HG02759 (cell line): ENCODE measurements around the gene GNG7.
"Not testable (repeated sequence)": the region's sequence is repeated elsewhere in the genome, so short reads cannot be mapped to it uniquely, and the experiment has no call there.

Experiments used
- ATAC-seq: cut with Tn5 transposase; IDR thresholded peaks from one replicate; pipeline ENCODE4 v1.9.1; 2021; ENCODE audit warnings: mild to moderate bottlenecking, moderate library complexity; ENCODE audit not compliant: unreplicated experiment

GNG7 gene

DNA sequence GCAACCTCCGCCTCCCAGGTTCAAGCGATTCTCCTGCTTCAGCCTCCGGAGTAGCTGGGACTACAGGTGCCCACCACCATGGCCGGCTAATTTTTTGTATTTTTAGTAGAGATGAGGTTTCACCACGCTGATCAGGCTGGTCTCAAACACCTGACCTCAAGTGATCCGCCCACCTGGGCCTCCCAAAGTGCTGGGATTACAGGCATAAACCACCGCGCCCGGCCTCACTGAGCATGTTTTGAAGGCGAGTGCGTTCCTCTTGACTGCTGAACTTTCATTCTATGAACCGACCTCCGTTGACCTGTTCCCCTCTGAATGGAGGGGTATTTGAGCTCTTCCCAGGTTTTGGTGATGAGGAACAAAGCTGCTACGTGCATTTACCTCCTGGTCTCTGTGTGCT lies 209.0 kb downstream of the GNG7 start:
- ATAC-seq: not testable (repeated sequence)

DNA sequence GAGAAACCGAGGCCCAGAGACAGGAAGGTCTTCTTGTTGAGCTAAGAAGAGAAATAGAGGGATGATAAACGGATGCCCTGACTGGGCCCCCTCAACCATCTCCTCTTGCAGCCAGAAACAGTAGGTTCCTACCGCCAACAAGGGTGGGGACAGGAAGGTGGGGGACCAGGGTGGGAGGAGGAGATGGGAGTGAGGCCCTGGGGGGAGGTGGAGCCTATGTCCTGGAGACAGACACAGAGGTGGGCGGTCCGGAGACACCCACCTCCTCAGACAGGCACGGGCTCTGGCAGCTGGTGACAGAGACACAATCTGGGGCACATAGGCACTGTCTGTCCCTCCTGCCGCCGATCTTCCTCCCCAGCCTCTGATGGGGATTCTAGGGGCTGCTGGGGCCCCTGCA lies 209.6 kb downstream of the GNG7 start:
- ATAC-seq: no peak

DNA sequence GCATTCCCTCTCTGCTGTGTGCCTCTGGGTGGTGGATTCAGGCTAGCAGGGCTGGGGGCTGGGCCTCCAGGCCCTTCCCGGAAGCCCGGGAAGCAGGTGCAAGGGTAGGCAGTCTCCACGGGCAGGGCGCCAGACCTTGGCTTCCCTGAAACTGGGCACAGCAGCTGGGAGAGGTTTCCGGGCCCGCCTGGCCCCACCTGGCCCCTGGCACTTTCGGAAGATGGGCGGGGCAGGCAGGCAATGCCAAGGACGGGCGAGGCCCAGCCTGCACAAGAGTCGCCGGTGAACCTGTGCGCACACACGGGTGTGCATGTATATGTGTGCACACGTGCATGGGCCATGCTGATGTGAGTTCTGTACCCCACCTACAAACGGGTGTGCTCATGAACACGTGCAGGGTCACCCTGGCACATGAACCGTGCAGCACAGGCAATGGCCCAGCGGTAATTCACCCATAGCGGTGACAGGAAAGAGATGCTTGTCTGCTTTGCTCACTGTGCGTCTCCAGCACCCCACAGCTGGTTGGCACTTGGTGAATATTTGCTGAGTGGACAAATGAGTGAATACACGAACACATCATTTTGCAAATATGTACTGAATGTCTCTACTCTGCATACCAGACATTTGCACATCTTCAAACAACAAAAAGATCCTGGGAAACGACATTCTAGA lies 211.2 kb downstream of the GNG7 start:
- ATAC-seq: no peak

DNA sequence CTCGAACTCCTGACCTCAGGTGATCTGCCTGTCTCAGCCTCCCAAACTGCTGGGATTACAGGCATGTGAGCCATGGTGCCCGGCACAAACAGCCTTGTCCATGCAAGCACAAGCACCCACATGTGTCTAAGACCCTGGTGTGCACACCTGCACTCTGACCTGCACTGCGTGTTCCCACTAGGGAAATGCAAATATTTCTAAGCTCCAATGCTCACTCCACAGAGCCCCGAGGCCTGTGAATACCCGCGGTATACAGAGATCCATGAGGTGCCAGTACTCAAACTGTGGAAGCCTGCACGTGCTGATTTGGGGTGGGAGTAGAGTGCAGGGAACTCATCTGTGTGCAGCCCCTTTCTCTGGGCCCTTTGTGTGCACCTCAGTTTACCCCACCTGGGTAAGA lies 211.8 kb downstream of the GNG7 start:
- ATAC-seq: no peak

- ATAC-seq: no peak
These were observed 213.4 kb downstream of the GNG7 start for GRCh38 chr19:2488942-2489731.

- ATAC-seq: no peak
These were observed 214.0 kb downstream of the GNG7 start for GRCh38 chr19:2488405-2488941.

DNA sequence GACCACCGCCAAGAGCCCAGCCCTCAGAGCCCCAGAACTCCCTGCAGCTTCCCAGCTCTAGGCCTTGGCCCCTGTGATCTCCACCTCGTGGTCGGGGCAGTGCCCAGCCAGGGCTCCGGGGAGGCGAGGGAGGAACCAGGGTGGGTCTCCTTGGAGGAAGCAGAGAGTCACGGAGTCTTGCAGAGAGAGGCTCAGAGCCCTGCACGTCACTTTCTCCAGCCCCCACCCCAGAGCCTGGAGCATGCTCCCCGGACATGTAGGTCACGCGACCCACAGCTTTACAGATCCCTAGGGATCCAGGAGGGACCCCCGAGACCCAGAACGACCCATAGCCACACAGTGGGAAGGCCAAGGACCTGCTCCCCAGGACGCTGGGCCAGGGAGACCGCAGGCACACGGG lies 214.7 kb downstream of the GNG7 start:
- ATAC-seq: no peak

GRCh38 chr19:2487090-2487489 lies 215.4 kb downstream of the GNG7 start:
- ATAC-seq: no peak

- ATAC-seq: no peak
These were observed 217.1 kb downstream of the GNG7 start for GRCh38 chr19:2485428-2485827.

DNA sequence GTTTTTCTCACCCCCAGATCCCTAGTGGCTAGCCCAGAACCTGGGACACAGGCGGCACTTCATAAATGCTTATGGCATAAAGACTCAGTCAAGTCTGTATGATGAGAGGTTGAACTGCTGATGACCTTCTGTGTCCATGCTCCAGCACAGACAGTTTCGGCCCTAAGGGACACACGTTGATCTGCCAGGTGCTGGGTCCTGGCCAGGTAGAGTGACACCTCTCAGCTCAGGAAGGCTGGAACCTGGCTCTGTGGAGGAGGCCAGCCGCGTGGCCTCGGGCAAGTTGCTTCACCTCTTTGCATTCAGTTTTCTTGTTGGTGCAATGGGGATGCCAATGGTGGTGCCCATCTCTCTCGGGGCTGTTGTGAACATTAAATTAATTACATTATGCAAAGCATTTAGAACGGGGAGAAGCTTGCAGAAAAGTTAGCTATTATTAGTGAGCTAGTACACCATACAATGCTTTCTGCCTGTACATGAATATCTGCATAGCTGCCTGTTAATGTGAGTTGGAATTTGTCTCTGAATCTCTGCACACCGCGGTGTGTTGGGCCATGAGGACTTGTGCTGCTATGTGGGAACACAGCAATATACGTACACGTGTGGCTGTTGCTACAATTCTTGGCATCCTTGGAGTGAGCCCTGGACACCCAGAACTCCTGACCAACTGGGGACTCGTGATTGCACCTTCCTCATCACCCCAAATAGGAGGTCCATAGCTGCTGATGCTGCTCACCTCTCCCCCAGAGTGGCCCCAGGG lies 218.1 kb downstream of the GNG7 start:
- no peak for ATAC-seq

DNA sequence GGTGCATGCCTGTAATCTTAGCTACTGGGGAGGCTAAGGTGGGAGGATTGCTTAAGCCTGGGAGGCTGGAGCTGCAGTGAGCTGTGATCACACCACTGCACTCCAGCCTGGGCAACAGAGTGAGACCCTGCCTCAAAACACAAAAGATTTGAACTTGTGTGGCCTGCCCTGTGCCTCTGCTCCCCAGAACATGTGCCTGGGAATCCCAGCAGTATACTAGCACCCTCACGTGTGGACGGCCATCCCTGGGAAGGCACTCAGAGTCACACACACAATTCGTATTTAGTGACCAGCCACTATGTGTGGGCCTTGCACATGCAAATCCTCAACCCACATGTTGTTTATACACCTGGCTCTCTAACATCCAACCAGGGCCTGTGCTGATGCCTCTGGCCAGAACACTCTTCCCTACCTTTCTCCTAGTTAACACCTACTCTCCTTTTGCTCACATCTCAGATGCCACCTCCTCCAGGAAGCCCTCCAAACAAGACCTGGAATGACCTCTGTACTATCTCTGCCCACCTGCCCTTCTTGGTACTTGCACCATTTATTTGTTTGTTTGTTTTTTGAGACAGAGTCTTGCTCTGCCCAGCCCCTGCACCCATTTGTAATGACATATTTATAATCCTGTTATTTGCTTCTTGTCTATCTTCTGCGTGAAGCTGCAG lies 218.9 kb downstream of the GNG7 start:
- ATAC-seq: no peak

DNA sequence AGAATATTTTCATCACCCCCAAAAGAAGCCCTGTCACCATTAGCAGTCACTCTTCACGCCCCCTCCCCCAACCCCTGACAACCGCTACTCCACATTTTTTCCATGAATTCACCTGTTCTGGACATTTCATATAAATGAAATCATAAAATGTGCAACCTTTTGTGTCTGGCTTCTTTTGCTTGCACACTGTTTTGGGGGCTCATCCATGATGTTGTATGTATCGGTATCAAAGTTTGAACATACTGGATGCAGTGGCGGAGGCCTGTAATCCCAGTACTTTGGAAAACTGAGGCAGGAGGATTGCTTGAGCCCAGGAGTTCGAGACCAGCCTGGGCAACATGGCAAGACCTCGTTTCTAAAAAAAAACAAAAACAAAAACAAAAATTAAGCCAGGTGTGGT lies 219.4 kb downstream of the GNG7 start:
- no peak for ATAC-seq

GRCh38 chr19:2482354-2483038 lies 220.0 kb downstream of the GNG7 start:
- no peak for ATAC-seq

DNA sequence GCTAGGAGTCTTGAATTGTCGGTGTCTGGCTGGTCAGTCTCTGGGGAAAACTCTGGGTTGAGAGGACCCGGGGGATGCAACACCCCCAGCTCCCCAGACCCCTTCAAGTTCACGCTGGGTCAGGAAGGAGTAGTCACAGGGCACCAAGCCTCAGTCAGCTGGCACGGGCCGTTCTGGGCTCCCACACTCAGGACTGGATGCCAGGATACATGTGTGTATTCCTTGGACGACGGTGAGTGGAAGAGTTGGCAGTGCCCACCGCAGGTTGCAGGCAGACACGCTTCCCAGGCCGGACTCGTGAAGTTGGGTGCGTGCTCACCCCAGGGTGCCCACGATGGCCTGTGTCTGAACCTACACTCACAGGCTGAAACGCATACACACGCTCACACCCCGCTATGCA lies 221.0 kb downstream of the GNG7 start:
- ATAC-seq: no peak

GRCh38 chr19:2479556-2480194 lies 222.8 kb downstream of the GNG7 start:
- ATAC-seq: no peak

- ATAC-seq: no peak
These were observed 223.5 kb downstream of the GNG7 start for GRCh38 chr19:2478756-2479555.

DNA sequence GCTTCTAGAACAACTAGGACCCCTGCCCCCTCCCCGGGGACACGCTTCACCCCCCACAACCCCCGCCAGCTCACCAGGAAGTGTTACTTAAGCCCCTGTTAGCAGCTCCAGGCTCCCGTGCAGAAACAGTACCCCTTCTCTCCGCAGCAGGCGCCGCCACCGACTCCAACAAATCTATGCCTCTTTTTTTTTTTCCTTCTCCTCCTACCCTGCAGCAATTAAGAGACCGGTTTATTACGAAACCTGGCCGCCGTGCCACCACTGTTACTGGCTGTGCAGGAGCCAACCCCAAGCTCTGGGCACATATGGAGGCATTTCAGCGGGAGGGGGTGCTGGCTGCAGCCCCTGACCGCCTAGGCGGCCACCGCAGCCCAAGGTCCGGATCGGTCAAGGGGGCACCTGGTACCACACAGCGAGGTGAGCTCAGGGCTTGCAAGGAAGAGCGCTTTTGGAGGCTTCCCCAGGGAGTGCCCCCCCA lies 224.2 kb downstream of the GNG7 start:
- no peak for ATAC-seq

DNA sequence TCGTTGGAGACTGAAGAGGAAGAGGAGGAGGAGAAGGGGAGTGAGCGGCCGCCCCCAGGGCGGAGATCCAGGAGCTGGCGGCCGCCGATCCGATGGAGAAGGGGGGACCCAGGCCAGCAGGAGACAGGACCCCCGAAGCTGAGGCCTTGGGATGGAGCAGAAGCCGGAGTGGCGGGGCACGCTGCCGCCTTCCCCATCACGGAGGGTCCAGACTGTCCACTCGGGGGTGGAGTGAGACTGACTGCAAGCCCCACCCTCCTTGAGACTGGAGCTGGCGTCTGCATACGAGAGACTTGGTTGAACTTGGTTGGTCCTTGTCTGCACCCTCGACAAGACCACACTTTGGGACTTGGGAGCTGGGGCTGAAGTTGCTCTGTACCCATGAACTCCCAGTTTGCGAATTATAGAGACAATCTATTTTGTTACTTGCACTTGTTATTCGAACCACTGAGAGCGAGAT lies 224.7 kb downstream of the GNG7 start:
- ATAC-seq: no peak

- no peak for ATAC-seq
These were observed 225.3 kb downstream of the GNG7 start for GRCh38 chr19:2477141-2477710.
